SU-DHL-6 (cell line): ENCODE results near the gene RBFOX1.

ENCODE experiments used
- H2AFZ ChIP-seq: fragments of 200-600 bp; sonication (generic); 2 replicates; pipeline ENCODE4 v1.6.1; 2014; ENCODE audit warnings: low read depth, mild to moderate bottlenecking, moderate library complexity, mixed read lengths, antibody characterized with exemption, low read length; ENCODE audit not compliant: severe bottlenecking
- H3F3A ChIP-seq: fragments of 200-600 bp; shearing (Covaris generic); 2 replicates; pipeline ENCODE4 v1.6.0; 2016; ENCODE audit warnings: antibody characterized with exemption, mild to moderate bottlenecking; ENCODE audit not compliant: insufficient read depth
- H3K27ac ChIP-seq: fragments of 200-600 bp; sonication (generic); 2 replicates; pipeline ENCODE4 v1.5.1; 2016; ENCODE audit warnings: low read depth, mild to moderate bottlenecking, low read length, moderate library complexity, mixed read lengths
- H3K27me3 ChIP-seq: fragments of 200-600 bp; sonication (generic), shearing (Covaris generic); 2 replicates; pipeline ENCODE4 v1.6.0; 2014; ENCODE audit warnings: mild to moderate bottlenecking, low read length
- H3K36me3 ChIP-seq: fragments of 200-600 bp; sonication (generic); 2 replicates; pipeline ENCODE4 v1.6.1; 2014; ENCODE audit warnings: mild to moderate bottlenecking, low read length, mixed read lengths
- H3K4me2 ChIP-seq: fragments of 300-600, 200-600 bp; shearing (Covaris generic), sonication (generic); 2 replicates; pipeline ENCODE4 v1.6.0; 2014; ENCODE audit warnings: low read length, low read depth, mild to moderate bottlenecking; ENCODE audit not compliant: poor library complexity, severe bottlenecking
- H3K4me3 ChIP-seq: fragments of 200-600 bp; sonication (generic); 2 replicates; pipeline ENCODE4 v1.5.1; 2014; ENCODE audit warnings: antibody characterized with exemption, low read length, mild to moderate bottlenecking, mixed read lengths; ENCODE audit not compliant: insufficient read depth, poor library complexity, severe bottlenecking
- H3K79me2 ChIP-seq: fragments of 200-600 bp; sonication (generic); 2 replicates; pipeline ENCODE4 v1.6.1; 2014; ENCODE audit warnings: mild to moderate bottlenecking, low read length, moderate library complexity; ENCODE audit not compliant: insufficient read depth
- H3K9ac ChIP-seq: fragments of 200-600 bp; sonication (generic); 2 replicates; pipeline ENCODE4 v1.7.0; 2014; ENCODE audit warnings: mild to moderate bottlenecking, low read length
- H3K9me2 ChIP-seq: fragments of 200-600 bp; sonication (generic); replicated peaks from 2 replicates; pipeline ENCODE4 v1.6.1; 2014; ENCODE audit warnings: low read length; ENCODE audit not compliant: insufficient read depth
- H3K9me3 ChIP-seq: fragments of 200-600 bp; sonication (generic); 2 replicates; pipeline ENCODE4 v1.6.1; 2014; ENCODE audit warnings: low read length, mixed read lengths; ENCODE audit not compliant: insufficient read depth
- H4K20me1 ChIP-seq: fragments of 200-600 bp; sonication (generic); 2 replicates; pipeline ENCODE4 v1.6.1; 2014; ENCODE audit warnings: low read depth, mild to moderate bottlenecking, antibody characterized with exemption, low read length, moderate library complexity, mixed read lengths
- CTCF ChIP-seq: fragments of 200-600 bp; sonication (generic); IDR thresholded peaks from one replicate; pipeline ENCODE4 v1.5.1; 2017; ENCODE audit warnings: antibody characterized with exemption, mild to moderate bottlenecking, low read length, moderate library complexity; ENCODE audit not compliant: insufficient read depth, poor library complexity, severe bottlenecking
- EZH2phosphoT487 ChIP-seq: fragments of 200-600 bp; sonication (generic), shearing (Covaris generic); conservative IDR thresholded peaks from 2 replicates; pipeline ENCODE4 v1.6.1; 2018; ENCODE audit warnings: mild to moderate bottlenecking, antibody characterized with exemption, low read length, moderate library complexity, mixed read lengths

The RBFOX1 gene

GRCh38 chr16:7579454-7579853 lies 246.8 kb downstream of the RBFOX1 start:
- H3K9ac ChIP-seq, result no peak overlapping the region
- no peak overlapping the region for H2AFZ ChIP-seq
- no peak for TF ChIP-seq CTCF
- no peak for TF ChIP-seq EZH2phosphoT487
- no peaks in the 10 kb centered on the region for H3K27me3 ChIP-seq
- no peak overlapping the region for H3K27ac ChIP-seq
- no peaks in the 10 kb centered on the region for H3F3A ChIP-seq
- no peaks in the 10 kb centered on the region for H3K9me2 ChIP-seq
- H4K20me1 ChIP-seq, result no peaks in the 10 kb centered on the region
- H3K9me3 ChIP-seq, result no peaks in the 10 kb centered on the region
- H3K79me2 ChIP-seq, result no peaks in the 10 kb centered on the region
- no peak overlapping the region for H3K4me3 ChIP-seq
- no peaks in the 10 kb centered on the region for H3K36me3 ChIP-seq
- H3K4me2 ChIP-seq, result no peak overlapping the region

GRCh38 chr16:7581175-7581574 lies 248.5 kb downstream of the RBFOX1 start:
- H3K79me2 ChIP-seq, result no peaks in the 10 kb centered on the region
- H4K20me1 ChIP-seq, result no peaks in the 10 kb centered on the region
- no peak overlapping the region for H3K4me2 ChIP-seq
- no peak overlapping the region for H3K9ac ChIP-seq
- H2AFZ ChIP-seq, result no peak overlapping the region
- no peaks in the 10 kb centered on the region for H3K27me3 ChIP-seq
- no peak overlapping the region for H3K4me3 ChIP-seq
- H3F3A ChIP-seq, result no peaks in the 10 kb centered on the region
- no peaks in the 10 kb centered on the region for H3K9me2 ChIP-seq
- no peak overlapping the region for H3K27ac ChIP-seq
- H3K9me3 ChIP-seq, result no peaks in the 10 kb centered on the region
- no peak for TF ChIP-seq CTCF
- H3K36me3 ChIP-seq, result no peaks in the 10 kb centered on the region

GRCh38 chr16:7583396-7583795 lies 250.8 kb downstream of the RBFOX1 start:
- no peaks in the 10 kb centered on the region for H4K20me1 ChIP-seq
- no peak overlapping the region for H2AFZ ChIP-seq
- no peak overlapping the region for H3K4me2 ChIP-seq
- H3K9me3 ChIP-seq, result no peaks in the 10 kb centered on the region
- no peak overlapping the region for H3K9ac ChIP-seq
- no peaks in the 10 kb centered on the region for H3K27me3 ChIP-seq
- H3F3A ChIP-seq, result no peaks in the 10 kb centered on the region
- H3K27ac ChIP-seq, result no peak overlapping the region
- H3K36me3 ChIP-seq, result no peaks in the 10 kb centered on the region
- no peaks in the 10 kb centered on the region for H3K9me2 ChIP-seq
- TF ChIP-seq CTCF (no peak), EZH2phosphoT487 (no peak)
- H3K4me3 ChIP-seq, result no peak overlapping the region
- H3K79me2 ChIP-seq, result no peaks in the 10 kb centered on the region

- Histone ChIP-seq H3K27ac (no peak overlapping the region), H3K4me3 (no peak overlapping the region), H4K20me1 (no peaks in the 10 kb centered on the region), H3K36me3 (no peaks in the 10 kb centered on the region), H3K9me2 (no peaks in the 10 kb centered on the region), H3K9ac (no peak overlapping the region), H3K79me2 (no peaks in the 10 kb centered on the region), H3K27me3 (no peaks in the 10 kb centered on the region), H2AFZ (no peak overlapping the region), H3K4me2 (no peak overlapping the region), H3F3A (no peaks in the 10 kb centered on the region), H3K9me3 (no peaks in the 10 kb centered on the region)
- no peak for TF ChIP-seq EZH2phosphoT487
- TF ChIP-seq CTCF, result no peak
These were observed 251.9 kb downstream of the RBFOX1 start for GRCh38 chr16:7584561-7584960.
